KMS-11 (cell line): ENCODE measurements around the gene ABO.
"Not testable (repeated sequence)": the region's sequence is repeated elsewhere in the genome, so short reads cannot be mapped to it uniquely, and the experiment has no call there.

ENCODE experiments used
- H2AFZ ChIP-seq: fragments of 200-600 bp; sonication (generic); 2 replicates; pipeline ENCODE4 v1.6.1; 2016; ENCODE audit warnings: antibody characterized with exemption, mixed run types, low read depth
- H3K27ac ChIP-seq: fragments of 200-600 bp; sonication (generic); 2 replicates; pipeline ENCODE4 v1.6.1; 2016; ENCODE audit warnings: mild to moderate bottlenecking, mixed run types
- H3K27me3 ChIP-seq: fragments of 200-600 bp; sonication (generic); 2 replicates; pipeline ENCODE4 v1.6.1; 2017; ENCODE audit warnings: mild to moderate bottlenecking, low read depth, mixed run types, moderate library complexity; ENCODE audit not compliant: insufficient read depth
- H3K36me3 ChIP-seq: fragments of 200-600 bp; sonication (generic); 2 replicates; pipeline ENCODE4 v1.6.1; 2017; ENCODE audit warnings: mild to moderate bottlenecking, mixed run types; ENCODE audit not compliant: insufficient read depth
- H3K4me1 ChIP-seq: fragments of 200-600 bp; sonication (generic); 2 replicates; pipeline ENCODE4 v1.6.1; 2016; ENCODE audit warnings: mild to moderate bottlenecking, low read depth, mixed run types; ENCODE audit not compliant: poor library complexity, severe bottlenecking
- H3K4me2 ChIP-seq: fragments of 200-600 bp; sonication (generic); 2 replicates; pipeline ENCODE4 v1.7.0; 2016; ENCODE audit warnings: mild to moderate bottlenecking, mixed run types
- H3K4me3 ChIP-seq: fragments of 200-600 bp; sonication (generic); IDR thresholded peaks from 2 replicates; pipeline ENCODE4 v1.6.1; 2017; ENCODE audit warnings: low read depth, low read length, mixed read lengths; ENCODE audit not compliant: insufficient read depth
- H3K79me2 ChIP-seq: fragments of 200-600 bp; sonication (generic); 2 replicates; pipeline ENCODE4 v1.6.1; 2016; ENCODE audit warnings: low read depth, mixed run types; ENCODE audit not compliant: insufficient read depth
- H3K9ac ChIP-seq: fragments of 200-600 bp; sonication (generic); 2 replicates; pipeline ENCODE4 v1.6.1; 2016; ENCODE audit warnings: mild to moderate bottlenecking, mixed run types
- H4K20me1 ChIP-seq: fragments of 200-600 bp; sonication (generic); 2 replicates; pipeline ENCODE4 v1.6.1; 2016; ENCODE audit warnings: mild to moderate bottlenecking, mixed run types; ENCODE audit not compliant: insufficient read depth
- CTCF ChIP-seq: fragments of 200-600 bp; sonication (generic); conservative IDR thresholded peaks from 2 replicates; pipeline ENCODE4 v1.6.1; 2017; ENCODE audit warnings: low read depth, mild to moderate bottlenecking, antibody characterized with exemption, low read length, moderate library complexity, mixed read lengths

The ABO gene

GRCh38 chr9:133217333-133217988, 57.5 kb downstream of the ABO start:
- H3K79me2 ChIP-seq, H2AFZ ChIP-seq, H3K4me2 ChIP-seq, H3K9ac ChIP-seq, H3K36me3 ChIP-seq, H4K20me1 ChIP-seq, H3K4me1 ChIP-seq, H3K4me3 ChIP-seq, H3K27ac ChIP-seq: not testable (repeated sequence)
- H3K27me3 ChIP-seq: peaks cover 77% of the 10 kb centered on the region

- H3K27ac ChIP-seq, H3K36me3 ChIP-seq, H3K4me1 ChIP-seq, H3K4me3 ChIP-seq, H3K79me2 ChIP-seq, H2AFZ ChIP-seq, H3K9ac ChIP-seq, H3K4me2 ChIP-seq, H4K20me1 ChIP-seq: not testable (repeated sequence)
- peaks cover 69% of the 10 kb centered on the region for H3K27me3 ChIP-seq
These were observed 60.7 kb downstream of the ABO start for GRCh38 chr9:133214276-133214675.

- no peaks in the 10 kb centered on the region for H3K4me1 ChIP-seq
- no peak for TF ChIP-seq CTCF
- H3K4me2 ChIP-seq: no peak overlapping the region
- no peak overlapping the region for H3K4me3 ChIP-seq
- H3K79me2 ChIP-seq: no peaks in the 10 kb centered on the region
- H4K20me1 ChIP-seq: no peaks in the 10 kb centered on the region
- H3K27ac ChIP-seq: no peak overlapping the region
- H3K27me3 ChIP-seq: peaks cover 61% of the 10 kb centered on the region
- no peak overlapping the region for H3K9ac ChIP-seq
- no peaks in the 10 kb centered on the region for H3K36me3 ChIP-seq
- no peak overlapping the region for H2AFZ ChIP-seq
These were observed 64.4 kb downstream of the ABO start for GRCh38 chr9:133210609-133211008.

GRCh38 chr9:133210202-133210532, 64.8 kb downstream of the ABO start:
- H3K27ac ChIP-seq: no peak overlapping the region
- peaks cover 61% of the 10 kb centered on the region for H3K27me3 ChIP-seq
- no peaks in the 10 kb centered on the region for H3K4me1 ChIP-seq
- no peak overlapping the region for H3K4me3 ChIP-seq
- no peak overlapping the region for H3K4me2 ChIP-seq
- no peak for TF ChIP-seq CTCF
- no peaks in the 10 kb centered on the region for H3K36me3 ChIP-seq
- H4K20me1 ChIP-seq: no peaks in the 10 kb centered on the region
- no peak overlapping the region for H2AFZ ChIP-seq
- no peak overlapping the region for H3K9ac ChIP-seq
- H3K79me2 ChIP-seq: no peaks in the 10 kb centered on the region

- H4K20me1 ChIP-seq, H3K79me2 ChIP-seq, H2AFZ ChIP-seq, H3K4me2 ChIP-seq, H3K36me3 ChIP-seq, H3K4me1 ChIP-seq, H3K27ac ChIP-seq, H3K4me3 ChIP-seq, H3K9ac ChIP-seq: not testable (repeated sequence)
- peaks cover 62% of the 10 kb centered on the region for H3K27me3 ChIP-seq
These were observed 65.4 kb downstream of the ABO start for GRCh38 chr9:133209327-133210201.

- H4K20me1 ChIP-seq: not testable (repeated sequence)
These were observed 66.1 kb downstream of the ABO start, which contains the start of gene OBP2B for GRCh38 chr9:133208880-133209300. Gene OBP2B (minus strand): TSS chr9:133209250. CDS start chr9:133209199, 51 bp downstream.

GRCh38 chr9:133208171-133208879, 66.7 kb downstream of the ABO start:
- not testable (repeated sequence) for H4K20me1 ChIP-seq, H3K27ac ChIP-seq, H3K9ac ChIP-seq, H2AFZ ChIP-seq, H3K79me2 ChIP-seq, H3K36me3 ChIP-seq, H3K4me1 ChIP-seq, H3K4me2 ChIP-seq, H3K4me3 ChIP-seq
- peaks cover 64% of the 10 kb centered on the region for H3K27me3 ChIP-seq

More at GRCh38 chr9:133208880-133209300, 66.1 kb downstream of the ABO start, which contains the start of gene OBP2B:
- H2AFZ ChIP-seq, H3K36me3 ChIP-seq, H3K4me3 ChIP-seq, H3K79me2 ChIP-seq, H3K27ac ChIP-seq, H3K4me1 ChIP-seq, H3K4me2 ChIP-seq, H3K9ac ChIP-seq: not testable (repeated sequence)
- H3K27me3 ChIP-seq: peaks cover 64% of the 10 kb centered on the region
